ENCODE measurements around the gene NHLRC3. TPM values are rescaled to one million over a fixed set of nuclear protein-coding genes. Genes with fewer than 3 reads are reported as not detected.

NHLRC3 gene
- total RNA-seq, 2 donors from 2014 or later: 20.1 to 21.0 TPM

DNA sequence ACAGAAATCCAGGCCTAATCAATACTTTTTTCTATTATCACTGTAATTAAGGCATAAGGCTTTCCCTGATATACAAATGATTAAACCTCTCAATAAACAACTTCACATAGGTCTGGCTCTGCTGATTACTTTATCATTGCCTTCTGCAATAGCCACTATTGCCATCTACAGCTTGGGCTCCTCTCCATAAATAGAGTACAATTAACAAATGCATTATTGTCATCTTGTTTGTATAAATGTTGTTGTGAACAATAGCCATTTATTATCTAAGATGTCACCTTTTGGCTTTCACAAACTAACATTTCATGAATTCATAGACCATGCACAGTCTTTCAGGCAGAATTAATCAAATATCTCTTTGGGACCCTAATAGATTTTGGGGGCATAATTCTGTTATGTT, 53.3 kb downstream of the NHLRC3 start:
- Histone ChIP-seq H3K27me3 (no peaks in the 10 kb centered on the region), H3K36me3 (replicated peaks in 1 of 2; ENCODE audit: insufficient read depth in 1 of 2, low read depth in 2 of 2) (no peaks in the 10 kb centered on the region), H3K4me1 (no peaks in the 10 kb centered on the region), H3K4me3 (no peak overlapping the region), H3K27ac (no peak overlapping the region), H3K9me3 (no peaks in the 10 kb centered on the region)
- ATAC-seq (no peak), DNase-seq (no peak)
- TF ChIP-seq CTCF (IDR thresholded peaks at IDR 0.05) (no peak), POLR2A (IDR thresholded peaks at IDR 0.05) (no peak)
- intact Hi-C loops (cut with DNase I): no loop called here

- no peaks in the 10 kb centered on the region for H3K9me3 ChIP-seq
- ATAC-seq: no peak
- H3K4me3 ChIP-seq: no peak overlapping the region
- no peaks in the 10 kb centered on the region for H3K4me1 ChIP-seq
- WGBS, 2 donors: 78 to 83% methylated on average over 2 of the region's 2 CpGs
- no peaks in the 10 kb centered on the region for H3K36me3 ChIP-seq (replicated peaks in 1 of 2; ENCODE audit: insufficient read depth in 1 of 2, low read depth in 2 of 2)
- TF ChIP-seq POLR2A (IDR thresholded peaks at IDR 0.05) (no peak), CTCF (IDR thresholded peaks at IDR 0.05) (no peak)
- no peak overlapping the region for H3K27ac ChIP-seq
- H3K27me3 ChIP-seq: no peaks in the 10 kb centered on the region
- intact Hi-C loops (cut with DNase I): no loop called here
- no peak for DNase-seq
Measured at GRCh38 chr13:39095500-39095899, 57.2 kb downstream of the NHLRC3 start.

- no peaks in the 10 kb centered on the region for H3K9me3 ChIP-seq
- H3K4me3 ChIP-seq: no peak overlapping the region
- no peak for TF ChIP-seq POLR2A (IDR thresholded peaks at IDR 0.05)
- no peak for TF ChIP-seq CTCF (IDR thresholded peaks at IDR 0.05)
- no peaks in the 10 kb centered on the region for H3K27me3 ChIP-seq
- ATAC-seq (no peak), DNase-seq (no peak)
- intact Hi-C loops (cut with DNase I): no loop called here
- H3K4me1 ChIP-seq: no peaks in the 10 kb centered on the region
- H3K27ac ChIP-seq: no peak overlapping the region
- no peaks in the 10 kb centered on the region for H3K36me3 ChIP-seq (replicated peaks in 1 of 2; ENCODE audit: insufficient read depth in 1 of 2, low read depth in 2 of 2)
Measured at GRCh38 chr13:39099231-39099630, 61.0 kb downstream of the NHLRC3 start.

Other genes with a start within 250 kb of the NHLRC3 start
- not detected for gene STOML3, start 47.6 kb upstream of the NHLRC3 start, total RNA-seq
- 10 to 100 TPM; 39.9 to 41.8 TPM for gene PROSER1, start 367 bp upstream of the NHLRC3 start, total RNA-seq